Measurements from ENCODE around the gene APOE. TPM values are rescaled to one million over a fixed set of nuclear protein-coding genes. Genes with fewer than 3 reads are reported as not detected.

The APOE gene
- total RNA-seq, 1 experiment from 2014 or later: 9.4 TPM

DNA sequence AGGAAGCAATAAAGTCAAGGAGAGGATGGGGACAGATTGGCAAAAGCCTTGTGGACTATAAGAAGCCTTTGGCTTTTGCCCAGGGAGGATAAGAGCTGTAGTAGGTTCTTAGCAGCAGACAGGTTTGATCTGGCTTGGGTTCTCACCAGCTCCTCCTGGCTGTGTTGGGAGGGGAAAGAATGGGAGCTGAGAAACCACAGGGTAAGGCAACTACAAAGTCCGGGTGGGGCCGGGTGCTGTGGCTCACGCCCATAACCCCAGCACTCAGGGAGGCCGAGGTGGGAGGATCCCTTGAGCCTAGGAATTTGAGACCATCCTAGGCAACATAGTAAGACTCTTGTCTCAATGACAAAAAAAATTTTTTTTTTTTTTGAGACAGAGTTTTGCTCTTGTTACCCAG lies 38.9 kb upstream of the APOE start:
- no TSS peak for BruUV-seq (replicated peaks)
- POLR2A ChIA-PET (ENCODE audit: low non-redundant PET): no interaction called here
- intact Hi-C loops (cut with micrococcal nuclease; ENCODE audit: unreplicated experiment): no loop called here

DNA sequence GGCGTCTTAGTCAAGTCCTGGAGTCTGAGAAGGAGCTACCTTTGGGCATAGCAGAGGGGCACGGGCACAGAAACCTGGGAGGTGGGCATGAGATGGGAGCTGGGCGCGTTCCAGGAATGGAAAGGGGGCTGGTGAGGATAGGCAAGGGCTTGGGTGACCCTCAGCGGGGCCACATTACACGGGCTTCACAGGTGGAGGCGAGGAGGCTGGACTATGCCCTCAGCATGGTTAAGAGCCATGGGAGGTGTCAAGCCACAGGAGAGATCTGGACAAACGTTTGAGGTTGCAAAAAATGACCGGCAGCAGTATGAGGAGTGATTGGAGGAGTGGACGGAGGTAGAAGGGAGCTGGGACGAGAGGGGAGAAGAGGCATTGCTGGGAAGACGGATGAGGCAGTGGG lies 38.0 kb upstream of the APOE start:
- Histone ChIP-seq H3K27ac (ENCODE audit: low read depth, low read length, poor library complexity, severe bottlenecking) (no peak overlapping the region), H3K9me3 (ENCODE audit: low read depth, low read length, poor library complexity, severe bottlenecking) (no peaks in the 10 kb centered on the region), H3K4me1 (ENCODE audit: insufficient read depth, low read length, poor library complexity, severe bottlenecking) (no peaks in the 10 kb centered on the region), H3K4me3 (ENCODE audit: low read depth, low read length, poor library complexity, severe bottlenecking) (no peak overlapping the region), H3K36me3 (ENCODE audit: insufficient read depth, low read length, poor library complexity, severe bottlenecking) (peaks cover 9% of the 10 kb centered on the region), H3K27me3 (replicated peaks; ENCODE audit: insufficient read depth, low read depth, low read length, poor library complexity) (no peaks in the 10 kb centered on the region)
- ChIA-PET POLR2A (ENCODE audit: low non-redundant PET) (no interaction called here), CTCF (no interaction called here)
- no peak for DNase-seq (ENCODE audit: low spot score)
- intact Hi-C loops (cut with micrococcal nuclease; ENCODE audit: unreplicated experiment): no loop called here
- BruUV-seq (replicated peaks): no TSS peak
- TF ChIP-seq EZH2 (IDR thresholded peaks at IDR 0.05; ENCODE audit: borderline replicate concordance, low read depth, low read length, poor library complexity, severe bottlenecking): no peak
- TF ChIP-seq, protein P1, sequence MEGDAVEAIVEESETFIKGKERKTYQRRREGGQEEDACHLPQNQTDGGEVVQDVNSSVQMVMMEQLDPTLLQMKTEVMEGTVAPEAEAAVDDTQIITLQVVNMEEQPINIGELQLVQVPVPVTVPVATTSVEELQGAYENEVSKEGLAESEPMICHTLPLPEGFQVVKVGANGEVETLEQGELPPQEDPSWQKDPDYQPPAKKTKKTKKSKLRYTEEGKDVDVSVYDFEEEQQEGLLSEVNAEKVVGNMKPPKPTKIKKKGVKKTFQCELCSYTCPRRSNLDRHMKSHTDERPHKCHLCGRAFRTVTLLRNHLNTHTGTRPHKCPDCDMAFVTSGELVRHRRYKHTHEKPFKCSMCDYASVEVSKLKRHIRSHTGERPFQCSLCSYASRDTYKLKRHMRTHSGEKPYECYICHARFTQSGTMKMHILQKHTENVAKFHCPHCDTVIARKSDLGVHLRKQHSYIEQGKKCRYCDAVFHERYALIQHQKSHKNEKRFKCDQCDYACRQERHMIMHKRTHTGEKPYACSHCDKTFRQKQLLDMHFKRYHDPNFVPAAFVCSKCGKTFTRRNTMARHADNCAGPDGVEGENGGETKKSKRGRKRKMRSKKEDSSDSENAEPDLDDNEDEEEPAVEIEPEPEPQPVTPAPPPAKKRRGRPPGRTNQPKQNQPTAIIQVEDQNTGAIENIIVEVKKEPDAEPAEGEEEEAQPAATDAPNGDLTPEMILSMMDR (conservative IDR thresholded peaks at IDR 0.05; ENCODE audit: low read depth, low read length): no peak

More for the DNA sequence above, 38.9 kb upstream of the APOE start:
- Histone ChIP-seq H3K4me3 (ENCODE audit: low read depth, low read length, poor library complexity, severe bottlenecking) (no peak overlapping the region), H3K27me3 (replicated peaks; ENCODE audit: insufficient read depth, low read depth, low read length, poor library complexity) (no peaks in the 10 kb centered on the region), H3K27ac (ENCODE audit: low read depth, low read length, poor library complexity, severe bottlenecking) (no peak overlapping the region), H3K36me3 (ENCODE audit: insufficient read depth, low read length, poor library complexity, severe bottlenecking) (no peaks in the 10 kb centered on the region), H3K4me1 (ENCODE audit: insufficient read depth, low read length, poor library complexity, severe bottlenecking) (no peaks in the 10 kb centered on the region), H3K9me3 (ENCODE audit: low read depth, low read length, poor library complexity, severe bottlenecking) (no peaks in the 10 kb centered on the region)
- no peak for TF ChIP-seq EZH2 (IDR thresholded peaks at IDR 0.05; ENCODE audit: borderline replicate concordance, low read depth, low read length, poor library complexity, severe bottlenecking)
- TF ChIP-seq, protein P1 (conservative IDR thresholded peaks at IDR 0.05; ENCODE audit: low read depth, low read length): no peak
- DNase-seq (ENCODE audit: low spot score): no peak
- CTCF ChIA-PET: no interaction called here

GRCh38 chr19:44869733-44870470 lies 35.7 kb upstream of the APOE start:
- no peak overlapping the region for H3K27ac ChIP-seq (ENCODE audit: low read depth, low read length, poor library complexity, severe bottlenecking)
- CTCF ChIA-PET: interaction anchor here (0.7 kb wide), 1 partner anchor 299 kb away, joined by 4 read pairs; no protein-coding TSS in a partner anchor

More at GRCh38 chr19:44869733-44870470, 35.7 kb upstream of the APOE start:
- TF ChIP-seq, protein P1 (conservative IDR thresholded peaks at IDR 0.05; ENCODE audit: low read depth, low read length): no peak
- no peak for TF ChIP-seq EZH2 (IDR thresholded peaks at IDR 0.05; ENCODE audit: borderline replicate concordance, low read depth, low read length, poor library complexity, severe bottlenecking)
- POLR2A ChIA-PET (ENCODE audit: low non-redundant PET): interaction anchor here (0.6 kb wide), 1 partner anchor 953 kb away, joined by 3 read pairs; no protein-coding TSS in a partner anchor
- Histone ChIP-seq H3K9me3 (ENCODE audit: low read depth, low read length, poor library complexity, severe bottlenecking) (no peaks in the 10 kb centered on the region), H3K27me3 (replicated peaks; ENCODE audit: insufficient read depth, low read depth, low read length, poor library complexity) (no peaks in the 10 kb centered on the region), H3K36me3 (ENCODE audit: insufficient read depth, low read length, poor library complexity, severe bottlenecking) (peaks cover 29% of the 10 kb centered on the region), H3K4me3 (ENCODE audit: low read depth, low read length, poor library complexity, severe bottlenecking) (no peak overlapping the region), H3K4me1 (ENCODE audit: insufficient read depth, low read length, poor library complexity, severe bottlenecking) (no peaks in the 10 kb centered on the region)
- BruUV-seq (replicated peaks): no TSS peak
- DNase-seq (ENCODE audit: low spot score): no peak
- intact Hi-C loops (cut with micrococcal nuclease; ENCODE audit: unreplicated experiment): no loop called here

Measured in A673 (cell line).